Measurements from ENCODE around the gene AGBL4.

DNA sequence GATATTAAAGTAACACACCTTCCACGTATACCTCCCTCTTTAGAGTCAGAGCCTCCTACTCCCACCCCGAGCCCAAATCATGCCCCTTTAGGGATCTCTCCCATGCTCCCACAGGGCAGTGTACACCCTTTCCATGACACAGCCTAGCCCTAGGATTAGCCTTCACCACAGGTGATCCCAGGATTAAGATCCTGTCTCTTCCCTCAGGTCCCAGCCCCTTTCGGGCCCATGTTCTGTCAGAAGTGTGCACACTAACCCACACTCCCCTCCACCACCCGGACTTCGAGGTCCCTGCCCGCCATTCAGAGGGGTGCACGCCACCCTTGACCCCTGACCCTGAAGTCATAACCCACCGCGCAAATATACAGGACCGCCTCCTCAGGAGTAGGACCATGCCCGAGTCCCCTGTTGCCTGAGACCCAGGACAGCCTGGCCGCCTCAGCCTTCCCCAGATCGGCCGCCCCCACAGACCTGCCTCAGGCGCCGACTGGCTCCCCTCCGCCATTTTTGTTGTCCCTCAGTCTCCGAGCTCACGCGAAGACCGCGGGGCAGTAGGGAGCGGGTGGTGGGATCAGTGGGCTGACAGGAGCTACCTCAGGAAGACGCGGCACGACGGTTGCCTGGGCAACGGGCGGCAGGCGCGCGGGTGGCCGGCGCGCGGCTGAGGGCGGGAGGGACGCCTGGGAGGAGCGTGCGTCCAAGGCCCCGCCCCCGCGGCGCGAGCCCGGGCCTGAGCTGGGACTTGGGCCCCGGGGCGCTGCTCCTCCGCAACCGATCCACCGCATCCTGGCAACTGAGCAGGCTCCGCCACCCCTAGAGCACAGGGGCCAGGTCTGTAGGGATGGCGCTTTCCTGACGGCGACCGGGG is at the start of gene AGBL4:
- TF ChIP-seq CTCF (IDR thresholded peaks at IDR 0.05) (no peak), POLR2A (IDR thresholded peaks at IDR 0.05; ENCODE audit: low read depth) (no peak), EP300 (IDR thresholded peaks at IDR 0.05) (no peak), POLR2AphosphoS5 (IDR thresholded peaks at IDR 0.05) (no peak)
